ENCODE measurements around the gene CNN2. TPM values are rescaled to one million over a fixed set of nuclear protein-coding genes. Genes with fewer than 3 reads are reported as not detected.

Gene CNN2
- total and polyA plus RNA-seq, 2 of the 4 experiments (the other 2 are of a cell fraction), result 272 to 395 TPM

GRCh38 chr19:1003283-1003682 is 23.1 kb upstream of the CNN2 start:
- Histone ChIP-seq H3K4ac (ENCODE audit: low read depth, low read length) (no peak overlapping the region), H2AK5ac (ENCODE audit: low read depth, low read length) (no peak overlapping the region), H3K9ac (ENCODE audit: low read depth, low read length) (no peak overlapping the region), H3K18ac (ENCODE audit: low read depth, low read length) (no peak overlapping the region), H3K27me3 (ENCODE audit: control insufficient read depth, insufficient read depth, low read length) (peaks cover 21% of the 10 kb centered on the region), H3K23ac (ENCODE audit: low read depth, low read length) (no peak overlapping the region), H3K14ac (replicated peaks; ENCODE audit: low read depth, low read length) (no peak overlapping the region), H3K9me3 (ENCODE audit: control insufficient read depth, insufficient read depth, low read length) (no peaks in the 10 kb centered on the region), H3K4me1 (ENCODE audit: control insufficient read depth, insufficient read depth, low read length) (peaks cover under 1% of the 10 kb centered on the region; the same call in 1 of the 2 replicates), H4K5ac (ENCODE audit: low read depth, low read length) (no peak overlapping the region), H3K36me3 (ENCODE audit: control insufficient read depth, insufficient read depth, low read length) (no peaks in the 10 kb centered on the region), H3K4me3 (ENCODE audit: insufficient read depth, low read depth, low read length) (no peak overlapping the region), H3K4me2 (ENCODE audit: low read depth, low read length) (no peak overlapping the region), H2BK5ac (ENCODE audit: low read depth, low read length, poor library complexity, severe bottlenecking) (no peak overlapping the region), H3K79me1 (ENCODE audit: low read depth in 1 of 2, low read length in 2 of 2) (peaks cover 0 to 5% of the 10 kb centered on the region in 2 experiments; a peak in 2 of 4 replicates), H3K56ac (ENCODE audit: extremely low read depth, insufficient read depth, low read length) (no peak overlapping the region), H2AK9ac (replicated peaks; ENCODE audit: low read depth, low read length, poor library complexity) (no peak overlapping the region), H2AFZ (replicated peaks; ENCODE audit: low read length, poor library complexity) (no peak overlapping the region), H2BK15ac (ENCODE audit: low read depth, low read length) (no peak overlapping the region), H3K27ac (ENCODE audit: insufficient read depth, low read length) (no peak overlapping the region), H2BK120ac (ENCODE audit: low read depth, low read length) (no peak overlapping the region), H4K20me1 (ENCODE audit: insufficient read depth, low read length) (peaks cover 14% of the 10 kb centered on the region; the same call in 1 of the 2 replicates), H2BK20ac (ENCODE audit: low read depth, low read length) (no peak overlapping the region), H4K8ac (ENCODE audit: low read depth in 2 of 2, low read length in 2 of 2) (no peak overlapping the region), H4K91ac (ENCODE audit: insufficient read depth, low read depth, low read length) (no peak overlapping the region), H3K9me1 (ENCODE audit: insufficient read depth, low read length) (no peaks in the 10 kb centered on the region)
- dilution Hi-C loops (cut with HindIII; ENCODE audit: low sequenced_read_pairs, unreplicated experiment) (no loop called here), intact Hi-C loops (cut with micrococcal nuclease) (no loop called here), in situ Hi-C loops (cut with MboI; ENCODE audit: low sequenced_read_pairs) (no loop called here)
- ChIA-PET CTCF (interaction anchor here (0.6 kb wide), 1 partner anchor 147 kb away, joined by 4 read pairs; no protein-coding TSS in a partner anchor), POLR2A (ENCODE audit: unreplicated experiment) (no interaction called here)
- WGBS, 2 experiments (ENCODE audit: extremely low coverage in 2 of 2, insufficient read length in 1 of 2), result 89% methylated on average over 32 of the region's 37 CpGs; no CpG with 5 or more reads in 1 of the 2 experiments
- ATAC-seq (ENCODE audit: low read depth), result no peak
- TF ChIP-seq FOS (IDR thresholded peaks at IDR 0.05; ENCODE audit: low read depth, low read length) (no peak), BHLHE40 (IDR thresholded peaks at IDR 0.05; ENCODE audit: low read depth, low read length) (no peak), MAZ (IDR thresholded peaks at IDR 0.05; ENCODE audit: borderline replicate concordance, low read depth, low read length) (no peak), RAD21 (IDR thresholded peaks at IDR 0.05; ENCODE audit: low read length) (no peak), SMC3 (IDR thresholded peaks at IDR 0.05; ENCODE audit: low read depth, low read length) (no peak)
- no TSS peak for BruUV-seq (replicated peaks)
- no peak for DNase-seq
